ENCODE measurements around the gene ECM2.

The ECM2 gene

DNA sequence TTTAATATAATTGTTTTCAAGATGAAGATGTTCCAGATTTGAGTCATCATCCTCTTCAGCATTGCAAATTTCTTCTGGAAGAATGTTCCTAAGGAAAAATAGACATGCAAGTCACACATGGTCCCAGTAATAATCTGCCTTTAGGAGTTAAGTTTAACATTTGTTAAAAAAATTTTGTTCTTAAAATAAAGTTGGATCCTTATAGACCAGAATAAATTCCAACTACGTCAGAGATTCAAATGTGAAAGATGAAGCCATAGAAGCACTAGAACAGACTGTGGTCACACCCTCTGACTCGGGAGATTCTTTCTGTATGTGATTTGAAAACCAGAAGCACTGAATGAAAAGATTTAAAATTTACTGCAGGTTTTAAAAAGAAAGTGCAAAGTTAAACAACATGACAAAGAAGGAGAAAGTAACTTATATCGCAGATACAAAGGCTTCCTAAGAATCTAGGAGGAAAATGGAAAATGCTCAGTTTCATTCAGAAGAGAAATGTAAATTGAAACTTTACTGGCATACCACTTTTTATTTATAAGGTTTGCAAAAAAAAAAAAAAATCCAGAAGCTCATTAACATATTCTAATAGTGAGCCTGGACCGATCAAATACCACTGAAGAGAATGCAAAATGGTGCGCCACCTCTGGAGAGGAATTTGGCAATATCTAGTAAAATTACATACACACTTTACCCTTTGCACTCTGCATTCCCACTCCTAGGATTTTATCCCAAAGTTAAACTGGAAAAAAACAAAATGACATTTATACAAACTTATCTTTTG is 39.2 kb downstream of the ECM2 start:
- DNase-seq = no peak

DNA sequence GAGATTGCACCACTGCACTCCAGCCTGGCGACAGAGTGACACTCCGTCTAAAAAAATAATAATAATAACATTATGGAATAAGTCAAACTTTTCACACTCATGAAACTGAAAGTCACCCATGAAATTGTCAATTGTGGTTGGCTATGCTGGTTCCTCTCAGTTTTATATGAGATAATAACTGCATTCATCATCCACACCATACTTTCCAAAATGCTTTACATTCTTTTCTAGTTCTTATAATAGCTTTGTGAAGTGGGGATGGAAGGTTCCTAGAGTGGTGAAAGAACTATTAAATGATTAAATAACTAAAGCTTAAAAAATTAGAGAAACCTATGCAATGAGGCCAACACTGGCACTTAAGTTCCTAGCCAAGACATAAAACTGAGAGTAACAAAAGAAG is 40.9 kb downstream of the ECM2 start:
- DNase-seq = no peak

DNA sequence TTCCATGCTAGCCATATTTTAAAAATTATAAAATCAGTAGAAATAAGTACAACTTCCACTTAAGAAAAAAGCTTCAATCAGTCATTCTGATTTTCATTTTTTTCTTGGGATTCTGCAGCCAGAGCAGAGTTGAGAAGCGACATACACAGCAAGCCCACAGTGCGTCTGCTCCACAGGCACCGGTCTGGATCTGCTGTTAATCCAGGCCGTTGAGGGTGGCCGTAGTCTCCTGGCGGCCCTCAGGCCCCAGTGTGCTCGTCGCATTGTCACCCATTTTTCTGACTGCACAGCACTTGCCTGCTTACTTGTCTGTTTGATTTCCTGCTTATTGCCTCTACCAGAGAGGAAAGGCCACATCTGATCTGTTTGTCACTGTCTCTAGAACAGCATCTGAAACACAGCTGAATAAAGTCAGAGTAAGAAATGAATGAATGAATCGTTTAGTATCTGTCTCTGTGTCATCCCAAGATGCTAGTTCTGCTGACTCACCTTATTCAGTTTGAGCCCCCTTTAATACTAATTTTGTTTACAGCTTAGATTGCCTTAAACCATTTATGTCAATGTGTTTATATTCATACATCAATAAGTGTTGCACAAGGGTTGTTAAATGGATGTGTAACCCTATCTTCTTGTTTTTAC is 41.9 kb downstream of the ECM2 start:
- no peak for DNase-seq

DNA sequence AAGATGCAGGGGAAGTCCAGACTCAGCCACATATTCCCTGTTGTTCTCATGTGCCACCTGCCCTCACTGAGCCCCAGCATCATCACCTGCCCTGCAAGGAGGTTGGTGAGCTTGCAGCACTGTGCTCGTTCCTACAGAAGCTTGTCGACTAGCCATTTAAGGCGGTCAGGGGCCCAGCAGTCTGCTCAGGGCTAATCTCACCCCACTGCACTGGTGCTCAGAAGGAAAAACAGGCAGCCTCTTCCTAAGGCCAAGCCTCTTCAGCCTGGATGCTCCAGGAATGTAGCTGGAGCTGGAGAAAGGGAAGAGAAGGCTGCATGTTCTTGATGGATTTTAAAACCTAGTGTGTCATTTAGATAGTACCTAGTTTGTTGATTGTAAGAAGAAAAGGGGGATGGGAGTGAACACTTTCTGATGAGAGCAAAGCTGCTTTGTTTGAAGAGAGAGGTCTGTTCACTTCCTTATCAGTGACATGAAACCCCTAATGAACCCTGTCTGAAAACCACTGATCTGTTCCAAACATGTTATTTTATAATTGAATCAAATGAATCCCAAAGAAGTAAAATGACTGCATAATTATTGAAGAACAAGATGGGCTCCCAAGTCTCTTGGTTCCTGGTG is 42.9 kb downstream of the ECM2 start:
- no peak for DNase-seq

DNA sequence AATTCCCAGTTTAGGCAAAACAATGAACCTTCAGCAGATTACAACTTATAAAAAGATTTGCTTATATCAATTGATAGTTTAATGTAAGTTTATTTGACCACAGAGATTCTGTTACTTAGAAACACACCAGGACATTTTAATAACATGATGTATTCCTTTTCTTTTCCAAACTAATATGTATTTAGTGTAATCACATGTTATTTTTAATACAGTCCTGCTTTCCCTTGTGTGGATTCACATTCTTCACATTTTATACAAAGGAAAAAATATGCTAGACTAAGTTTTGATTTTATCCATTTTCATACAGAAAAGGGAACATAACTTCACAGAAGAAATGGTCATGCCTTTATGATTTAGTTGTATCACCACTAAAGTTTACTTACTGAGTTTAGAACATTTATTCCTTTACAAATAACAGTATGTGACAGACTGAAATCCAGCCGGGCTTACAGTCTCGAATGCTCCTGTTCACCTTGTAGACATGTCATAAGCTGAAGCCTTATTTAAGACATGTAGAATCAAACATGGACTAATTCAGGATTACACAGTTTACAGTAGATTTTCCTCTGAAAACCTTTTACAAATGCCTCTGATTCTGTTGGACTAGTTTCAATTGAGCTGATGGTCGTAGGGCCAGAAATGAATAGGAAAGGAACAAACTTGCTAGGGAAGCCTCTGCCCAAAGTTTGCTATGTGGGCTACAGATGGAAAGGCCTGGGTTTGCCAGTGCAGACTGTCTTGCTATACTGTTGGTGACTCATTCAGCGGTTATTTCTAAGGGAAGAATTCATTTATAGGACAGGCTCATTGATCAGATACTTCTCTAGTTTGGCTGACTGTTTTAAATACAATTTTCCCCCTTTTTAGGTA is 46.9 kb downstream of the ECM2 start:
- no peak for DNase-seq

GRCh38 chr9:92486371-92486770 is 49.4 kb downstream of the ECM2 start:
- DNase-seq = no peak

DNA sequence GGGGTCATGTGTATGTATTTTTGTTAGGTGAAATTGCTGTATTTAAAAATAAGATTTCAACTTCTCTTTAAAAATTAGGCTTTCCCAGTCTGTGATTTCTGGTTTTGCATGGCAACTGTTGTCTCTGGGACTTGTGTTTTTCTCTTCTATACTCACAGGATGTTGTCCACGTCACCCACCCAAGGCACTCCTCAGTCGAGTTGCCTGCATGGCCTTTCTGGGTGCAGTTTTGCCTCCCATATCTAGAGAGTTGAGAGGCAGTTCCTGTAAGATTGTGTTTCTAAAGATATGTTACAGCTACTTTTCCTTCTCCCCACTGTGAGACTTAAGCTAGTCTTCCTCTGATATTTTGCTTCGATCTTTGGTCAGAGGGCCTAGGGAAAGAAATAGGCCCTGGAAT is 51.2 kb downstream of the ECM2 start:
- no peak for DNase-seq

- no peak for DNase-seq
Observed at GRCh38 chr9:92483627-92484545, 51.9 kb downstream of the ECM2 start.

DNA sequence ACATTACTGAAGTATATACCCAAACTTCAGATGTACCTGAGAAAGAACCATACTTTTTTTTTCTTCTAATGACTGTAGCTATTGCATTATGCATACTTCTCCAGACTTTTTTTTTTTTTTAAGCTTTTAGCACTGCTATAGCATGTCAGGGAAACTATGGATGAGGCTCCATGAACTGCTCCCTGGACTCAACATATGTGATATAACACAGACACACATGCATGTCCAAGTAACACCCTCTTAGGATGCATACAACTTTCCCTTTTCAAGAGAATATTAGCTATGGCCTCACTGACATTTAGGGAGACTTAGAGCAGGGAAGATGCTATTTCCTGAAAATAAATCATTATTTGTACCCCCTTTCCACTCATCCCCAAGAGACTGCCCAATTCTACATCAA is 53.0 kb downstream of the ECM2 start:
- no peak for DNase-seq

- no peak for DNase-seq
Observed at GRCh38 chr9:92482329-92482728, 53.5 kb downstream of the ECM2 start, which contains the start of gene ASPN. Gene ASPN, minus strand, starts transcription at chr9:92482506.

GRCh38 chr9:92480986-92481633 is 54.7 kb downstream of the ECM2 start:
- DNase-seq = no peak

GRCh38 chr9:92480291-92480771 is 55.5 kb downstream of the ECM2 start:
- DNase-seq = no peak

GRCh38 chr9:92479346-92479745 is 56.4 kb downstream of the ECM2 start:
- DNase-seq = no peak

DNA sequence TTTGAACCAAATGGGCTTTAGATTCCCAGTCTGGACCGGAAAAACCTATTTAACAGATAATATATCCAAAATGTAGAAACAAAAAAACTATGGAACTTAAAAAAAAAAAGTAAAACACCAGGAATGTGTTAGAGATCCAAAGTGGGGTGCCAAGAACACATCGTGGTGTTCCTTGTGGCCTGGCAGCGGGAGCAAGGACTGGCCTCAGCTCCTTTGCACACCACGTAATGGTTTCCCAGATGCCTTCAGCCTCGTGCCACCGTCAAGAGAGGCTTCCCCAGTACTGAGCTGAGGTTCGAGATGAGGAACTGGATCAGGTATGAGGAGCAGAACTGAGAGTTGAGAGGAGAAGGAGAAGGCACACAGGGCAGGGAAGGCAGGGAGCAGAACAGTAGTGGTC is 57.0 kb downstream of the ECM2 start:
- no peak for DNase-seq

DNA sequence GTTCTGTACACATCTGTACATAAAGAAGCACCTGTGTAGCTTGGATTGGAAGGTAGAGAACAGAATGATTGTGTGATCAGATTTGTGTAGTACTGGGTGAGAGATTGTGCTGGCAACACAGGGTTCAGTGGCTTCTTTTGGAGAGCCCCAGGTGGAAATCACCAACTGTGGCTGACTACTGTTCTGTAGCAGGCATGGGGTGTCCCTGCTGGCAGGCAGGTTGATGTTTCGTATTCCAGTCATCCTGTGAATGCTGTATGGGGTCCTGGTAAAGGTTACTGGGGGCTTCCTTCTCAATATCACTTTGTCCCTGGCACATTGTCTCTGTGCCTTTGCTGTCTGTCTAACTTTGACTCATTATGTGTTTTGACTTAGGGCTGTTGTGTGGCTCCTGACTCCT is 58.8 kb downstream of the ECM2 start:
- DNase-seq = no peak

DNA sequence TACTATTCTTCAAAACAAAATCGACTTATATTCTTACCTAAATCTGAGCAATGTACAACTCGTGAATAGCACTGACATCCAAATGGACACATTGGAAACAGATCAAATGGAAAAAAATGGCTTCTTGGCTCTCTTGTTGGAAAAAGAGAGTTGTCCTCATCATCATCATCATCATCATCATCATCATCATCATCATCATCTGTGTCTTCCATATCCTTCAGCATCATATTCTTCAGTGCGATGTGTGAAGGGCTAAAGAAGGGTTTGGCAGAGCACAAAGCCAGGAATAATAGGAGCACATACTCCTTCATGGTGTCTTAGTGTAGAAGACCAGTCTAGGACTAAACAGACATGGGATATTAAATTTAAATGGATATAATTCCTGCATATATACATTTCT is 61.2 kb downstream of the ECM2 start:
- DNase-seq = no peak

GRCh38 chr9:92468206-92468605 is 67.6 kb downstream of the ECM2 start:
- DNase-seq = no peak

DNA sequence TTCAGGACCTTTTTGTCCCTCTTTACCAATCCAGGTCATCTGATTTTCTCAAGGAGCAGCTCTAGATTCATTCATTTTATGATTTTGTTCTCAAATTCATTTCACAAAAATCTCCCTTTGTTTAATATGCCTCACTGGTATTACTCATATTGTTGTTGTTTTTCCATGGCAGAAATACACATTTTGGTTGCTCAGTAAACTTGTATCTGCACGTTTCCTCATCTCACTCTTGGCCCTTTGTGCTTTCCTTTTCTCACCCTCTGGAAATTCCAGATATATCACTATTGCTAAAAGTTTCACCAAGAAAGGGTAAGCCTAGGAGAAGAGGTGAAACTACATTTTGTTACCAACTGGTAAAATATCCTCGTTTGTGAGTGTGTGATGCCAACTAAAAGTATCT is 68.3 kb downstream of the ECM2 start:
- DNase-seq = no peak

DNA sequence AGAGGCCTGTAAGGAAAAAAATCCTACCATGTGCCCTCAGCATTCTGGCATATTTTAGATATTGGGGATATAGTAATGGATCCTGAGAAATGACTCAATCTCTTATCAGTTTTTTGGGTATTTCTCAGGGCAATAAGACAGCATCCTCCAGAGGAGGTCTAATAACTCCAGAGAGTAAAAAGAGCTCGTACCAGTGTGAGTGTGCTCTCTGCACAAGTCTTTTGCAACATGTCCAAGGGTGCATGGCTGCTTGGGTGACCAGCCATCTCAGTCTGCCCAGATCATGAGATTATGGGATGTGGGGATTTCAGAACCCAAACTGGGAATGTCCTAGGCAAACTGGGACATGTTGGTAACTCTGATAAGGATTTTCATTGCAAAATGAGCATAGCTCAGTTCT is 68.7 kb downstream of the ECM2 start:
- no peak for DNase-seq

GRCh38 chr9:92463984-92464383 is 71.8 kb downstream of the ECM2 start:
- DNase-seq = no peak

GRCh38 chr9:92463387-92463786 is 72.4 kb downstream of the ECM2 start:
- no peak for DNase-seq

Data from stimulated activated CD4-positive, alpha-beta T cell treated with anti-CD3 and anti-CD28 coated beads, Interleukin-4, amount 100 ng/mL, for 1 hour (primary cell).